IPS DF 6.9 (cell line): ENCODE data around the gene ABR.
"Not testable (repeated sequence)": the region's sequence is repeated elsewhere in the genome, so short reads cannot be mapped to it uniquely, and the experiment has no call there.

Experiments used
- DNase-seq: peaks from one replicate; pipeline ENCODE4 v3.0.0-alpha.2; 2013; ENCODE audit warnings: low read depth, low spot score
- H3K27ac ChIP-seq: one replicate; pipeline ENCODE4 v1.5.1; 2013; ENCODE audit warnings: low read length, control low read depth
- H3K27me3 ChIP-seq: 2 replicates; pipeline ENCODE4 v1.6.1; 2013; ENCODE audit warnings: mild to moderate bottlenecking, low read length; ENCODE audit not compliant: control insufficient read depth, insufficient read depth
- H3K36me3 ChIP-seq: 2 replicates; pipeline ENCODE4 v1.6.1; 2013; ENCODE audit warnings: low read length; ENCODE audit not compliant: control insufficient read depth, insufficient read depth
- H3K4me1 ChIP-seq: 2 replicates; pipeline ENCODE4 v1.6.1; 2013; ENCODE audit warnings: low read length; ENCODE audit not compliant: control insufficient read depth, insufficient read depth
- H3K4me3 ChIP-seq: 2 replicates; pipeline ENCODE4 v1.5.1; 2013; ENCODE audit warnings: mild to moderate bottlenecking, low read length
- H3K9me3 ChIP-seq: 2 replicates; pipeline ENCODE4 v1.6.1; 2013; ENCODE audit warnings: low read length, inconsistent platforms; ENCODE audit not compliant: control insufficient read depth, insufficient read depth
- WGBS: extraction: QIAGEN DNeasy Blood & Tissue Kit; methylation state at CpG from one replicate; pipeline ENCODE4 v1.1.7; 2013; ENCODE audit warnings: mixed read lengths, missing lambda C conversion rate; ENCODE audit not compliant: insufficient read length, insufficient coverage; 5-methylcytosine and 5-hydroxymethylcytosine counted together

The ABR gene

GRCh38 chr17:1045456-1045855, 134.3 kb downstream of the ABR start:
- WGBS, result no CpG with 5 or more reads among the region's 9 CpGs
- no peak for DNase-seq
- Histone ChIP-seq H3K27ac (no peak overlapping the region), H3K4me3 (no peak overlapping the region), H3K27me3 (no peaks in the 10 kb centered on the region), H3K36me3 (no peaks in the 10 kb centered on the region), H3K4me1 (peaks cover 2% of the 10 kb centered on the region; the same call in 1 of the 2 replicates), H3K9me3 (no peaks in the 10 kb centered on the region)

GRCh38 chr17:1044387-1045009, 135.3 kb downstream of the ABR start:
- not testable (repeated sequence) for H3K4me3 ChIP-seq, H3K36me3 ChIP-seq, H3K27me3 ChIP-seq, H3K4me1 ChIP-seq, H3K27ac ChIP-seq, DNase-seq, H3K9me3 ChIP-seq
- no CpG with 5 or more reads among the region's 13 CpGs for WGBS

GRCh38 chr17:1043601-1044251, 136.1 kb downstream of the ABR start:
- Histone ChIP-seq H3K27ac (no peak overlapping the region), H3K27me3 (no peaks in the 10 kb centered on the region), H3K36me3 (no peaks in the 10 kb centered on the region), H3K4me3 (no peak overlapping the region), H3K9me3 (no peaks in the 10 kb centered on the region), H3K4me1 (peaks cover 6% of the 10 kb centered on the region; the same call in 1 of the 2 replicates)
- no peak for DNase-seq
- WGBS, result no CpG with 5 or more reads among the region's 21 CpGs

DNA sequence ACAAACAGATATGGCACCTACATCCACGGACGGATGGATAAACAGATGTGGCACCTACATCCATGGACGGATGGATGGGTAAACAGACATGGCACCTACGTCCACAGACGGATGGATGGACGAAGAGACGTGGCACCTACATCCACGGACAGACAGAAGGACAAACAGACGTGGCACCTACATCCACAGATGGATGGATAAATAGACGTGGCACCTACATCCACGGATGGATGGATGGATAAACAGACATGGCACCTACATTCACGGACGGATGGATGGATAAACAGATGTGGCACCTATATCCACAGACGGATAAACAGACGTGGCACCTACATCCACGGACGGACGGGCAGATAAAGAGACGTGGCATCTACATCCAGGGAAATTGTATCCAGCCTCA, 137.3 kb downstream of the ABR start:
- H3K36me3 ChIP-seq, result no peaks in the 10 kb centered on the region
- H3K27me3 ChIP-seq, result no peaks in the 10 kb centered on the region
- H3K27ac ChIP-seq, result no peak overlapping the region
- no peaks in the 10 kb centered on the region for H3K9me3 ChIP-seq
- DNase-seq, result no peak
- peaks cover 6% of the 10 kb centered on the region; the same call in 1 of the 2 replicates for H3K4me1 ChIP-seq
- H3K4me3 ChIP-seq, result no peak overlapping the region
- no CpG with 5 or more reads among the region's 19 CpGs for WGBS

GRCh38 chr17:1041746-1042145, 138.0 kb downstream of the ABR start:
- Histone ChIP-seq H3K27me3 (no peaks in the 10 kb centered on the region), H3K36me3 (no peaks in the 10 kb centered on the region), H3K4me3 (no peak overlapping the region), H3K27ac (no peak overlapping the region), H3K4me1 (peaks cover 6% of the 10 kb centered on the region; the same call in 1 of the 2 replicates), H3K9me3 (no peaks in the 10 kb centered on the region)
- DNase-seq, result no peak
- no CpG with 5 or more reads among the region's 9 CpGs for whole genome bisulfite sequencing

- no peaks in the 10 kb centered on the region for H3K27me3 ChIP-seq
- H3K9me3 ChIP-seq, result no peaks in the 10 kb centered on the region
- no peak overlapping the region for H3K27ac ChIP-seq
- no peak overlapping the region for H3K4me3 ChIP-seq
- H3K36me3 ChIP-seq, result no peaks in the 10 kb centered on the region
- DNase-seq, result no peak
- H3K4me1 ChIP-seq, result peaks cover 6% of the 10 kb centered on the region; the same call in 1 of the 2 replicates
- WGBS, result no CpG with 5 or more reads among the region's 13 CpGs
Measured at GRCh38 chr17:1040216-1040600, 139.6 kb downstream of the ABR start.

DNA sequence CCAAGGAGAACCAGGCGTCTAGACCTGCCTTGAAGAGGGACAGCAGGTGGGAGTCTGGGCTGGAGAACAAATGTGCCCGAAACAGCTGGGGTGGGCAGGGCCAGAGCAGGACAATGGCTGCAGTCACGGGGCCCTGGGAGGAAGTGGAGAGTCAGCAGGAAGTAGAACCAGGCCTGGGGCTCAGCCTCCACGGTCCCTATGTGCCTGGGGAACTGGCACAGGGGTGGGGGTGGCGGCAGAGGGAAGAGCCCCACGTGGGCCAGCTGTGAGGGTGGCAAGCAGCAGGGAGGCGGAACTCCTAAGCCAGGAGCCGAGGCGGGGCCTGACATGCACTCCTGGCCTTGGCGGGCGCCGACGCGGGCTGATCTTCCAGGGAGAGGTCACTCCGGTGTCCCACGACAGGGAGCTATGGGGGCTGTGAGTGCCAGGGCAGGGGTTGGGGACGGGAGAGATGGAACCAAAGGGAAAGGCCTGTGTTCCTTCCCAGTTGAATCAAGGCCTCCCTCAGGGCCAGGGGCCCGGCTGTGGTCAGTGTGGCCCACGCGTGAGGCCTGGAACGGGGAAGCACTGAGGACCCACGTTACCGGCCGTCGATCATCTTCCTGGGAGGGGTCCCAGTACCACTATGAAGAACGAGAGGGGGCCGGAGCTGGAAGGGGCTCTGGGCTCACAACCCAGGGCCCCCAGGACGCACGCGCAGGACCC, 140.1 kb downstream of the ABR start:
- no CpG with 5 or more reads among the region's 30 CpGs for WGBS

GRCh38 chr17:1039123-1039507, 140.7 kb downstream of the ABR start:
- no CpG with 5 or more reads among the region's 16 CpGs for WGBS
- no peak overlapping the region for H3K27ac ChIP-seq
- H3K9me3 ChIP-seq, result no peaks in the 10 kb centered on the region
- no peak overlapping the region for H3K4me3 ChIP-seq
- no peaks in the 10 kb centered on the region for H3K27me3 ChIP-seq
- no peak for DNase-seq
- H3K4me1 ChIP-seq, result peaks cover 6% of the 10 kb centered on the region; the same call in 1 of the 2 replicates
- H3K36me3 ChIP-seq, result no peaks in the 10 kb centered on the region

More for the DNA sequence above, 140.1 kb downstream of the ABR start:
- Histone ChIP-seq H3K27ac (no peak overlapping the region), H3K4me3 (no peak overlapping the region), H3K9me3 (no peaks in the 10 kb centered on the region), H3K27me3 (no peaks in the 10 kb centered on the region), H3K4me1 (peaks cover 6% of the 10 kb centered on the region; the same call in 1 of the 2 replicates), H3K36me3 (no peaks in the 10 kb centered on the region)
- no peak for DNase-seq

DNA sequence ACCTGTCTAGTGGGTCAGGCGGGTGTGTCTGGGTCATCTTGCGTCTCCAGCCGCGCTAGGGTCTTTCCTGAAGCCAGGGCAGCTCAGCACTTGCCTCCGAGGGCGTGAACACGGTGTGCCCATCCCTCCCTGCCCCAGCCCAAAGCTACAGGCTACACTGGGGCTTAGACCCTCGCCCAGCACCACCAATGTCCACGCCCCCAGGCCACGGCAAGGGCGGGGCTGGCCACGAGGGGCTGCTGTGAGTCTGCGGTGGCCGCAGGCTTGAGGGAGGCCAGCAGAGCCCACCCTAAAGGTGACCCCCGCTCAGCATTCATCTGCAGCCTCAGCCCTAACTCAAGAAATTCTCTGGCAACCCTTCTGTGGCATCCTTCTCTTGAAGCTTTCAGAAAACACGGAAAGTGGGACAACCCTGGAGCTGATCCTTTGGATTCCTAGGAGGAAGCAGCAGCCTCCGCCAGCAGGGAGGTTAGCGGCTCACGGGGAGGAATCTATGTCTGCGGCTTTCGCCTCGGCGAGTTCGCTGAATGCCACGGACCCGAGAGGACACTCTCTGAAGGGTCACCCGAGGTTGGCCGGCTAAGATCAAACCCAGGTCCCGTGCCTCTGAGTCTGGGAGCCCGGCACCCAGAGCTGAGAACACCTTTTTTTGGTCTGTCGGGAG, 141.2 kb downstream of the ABR start:
- WGBS, result no CpG with 5 or more reads among the region's 31 CpGs
- Histone ChIP-seq H3K27me3 (no peaks in the 10 kb centered on the region), H3K4me1 (peaks cover 6% of the 10 kb centered on the region; the same call in 1 of the 2 replicates), H3K4me3 (no peak overlapping the region), H3K27ac (no peak overlapping the region), H3K9me3 (no peaks in the 10 kb centered on the region), H3K36me3 (no peaks in the 10 kb centered on the region)
- DNase-seq, result no peak

GRCh38 chr17:1037238-1037879, 142.4 kb downstream of the ABR start:
- no peaks in the 10 kb centered on the region for H3K36me3 ChIP-seq
- DNase-seq, result no peak
- no peak overlapping the region for H3K4me3 ChIP-seq
- H3K4me1 ChIP-seq, result peaks cover 4% of the 10 kb centered on the region; the same call in 1 of the 2 replicates
- no peaks in the 10 kb centered on the region for H3K27me3 ChIP-seq
- H3K27ac ChIP-seq, result no peak overlapping the region
- H3K9me3 ChIP-seq, result no peaks in the 10 kb centered on the region
- WGBS, result no CpG with 5 or more reads among the region's 19 CpGs
